GM12878 (cell line): ENCODE results near the gene TRAP1. TPM values are rescaled to one million over a fixed set of nuclear protein-coding genes. Genes with fewer than 3 reads are reported as not detected.

ENCODE experiments used
- ATAC-seq: fragments of 200-7000 bp; cut with Tn5 transposase; 3 replicates; pipeline ENCODE4 v1.9.1; 2020; ENCODE audit warnings: mild to moderate bottlenecking, moderate library complexity
- BruUV-seq: library from RNA; stranded (reverse); fragments of 400-500 nt; replicated peaks from 2 replicates; lab custom pipeline; 2021; lab: Mats Ljungman, UMichigan
- CTCF ChIA-PET: fragments of 300-600 bp; sonication (Branson Sonifier 250); formaldehyde crosslinking; extraction: SDS; loops from one replicate; lab custom pipeline; 2021; ENCODE audit warnings: inconsistent platforms; lab: Yijun Ruan, JAX
- POLR2A ChIA-PET: fragments of 350-600 bp; formaldehyde crosslinking; extraction: SDS; loops from one replicate; lab custom pipeline; 2021; ENCODE audit warnings: inconsistent platforms; lab: Charles Lee
- RAD21 ChIA-PET: fragments of 300-600 bp; sonication (Branson Sonifier 250); formaldehyde crosslinking; loops from one replicate; lab custom pipeline; 2023; ENCODE audit warnings: antibody characterized with exemption; ENCODE audit not compliant: unreplicated experiment; lab: Charles Lee
- SMC1A ChIA-PET: fragments of 300-600 bp; sonication (Branson Sonifier 250); formaldehyde crosslinking; loops from one replicate; lab custom pipeline; 2023; ENCODE audit not compliant: unreplicated experiment, uncharacterized antibody; lab: Charles Lee
- DNase-seq: peaks from one replicate; pipeline ENCODE4 v3.0.0-alpha.2; 2011; ENCODE audit warnings: low read depth, low spot score
- FAIRE-seq: peaks from 3 replicates; lab custom pipeline; 2011; peaks lifted over from hg19 to GRCh38; lab: Jason Lieb, UNC
- H2AFZ ChIP-seq: 2 replicates; pipeline ENCODE4 v1.6.0; 2011; ENCODE audit warnings: low read depth, low read length, control low read depth; ENCODE audit not compliant: control insufficient read depth
- H3K27ac ChIP-seq: 2 replicates; pipeline ENCODE4 v1.5.1; 2011; ENCODE audit warnings: control low read depth; ENCODE audit not compliant: control insufficient read depth, insufficient read depth
- H3K27me3 ChIP-seq, 2 experiments: replicated peaks in 1 of 2; 2 replicates each; pipeline versions ENCODE4 v1.6.0 to v1.6.1; 2011; ENCODE audit warnings: low read length in 1 of 2; ENCODE audit not compliant: control insufficient read depth in 2 of 2, insufficient read depth in 2 of 2
- H3K36me3 ChIP-seq, 2 experiments: 2 replicates each; pipeline ENCODE4 v1.5.1; 2011; ENCODE audit warnings: low read length in 1 of 2; ENCODE audit not compliant: control insufficient read depth in 2 of 2, insufficient read depth in 2 of 2
- H3K4me1 ChIP-seq: 2 replicates; pipeline ENCODE4 v1.6.1; 2011; ENCODE audit warnings: mild to moderate bottlenecking, low read length, moderate library complexity, mixed read lengths; ENCODE audit not compliant: control insufficient read depth, insufficient read depth
- H3K4me2 ChIP-seq: 2 replicates; pipeline ENCODE4 v1.6.0; 2011; ENCODE audit warnings: control low read depth; ENCODE audit not compliant: control insufficient read depth, insufficient read depth
- H3K4me3 ChIP-seq: fragments of 200-600 bp; sonication (generic); 2 replicates; pipeline ENCODE4 v1.5.1; 2016
- H3K79me2 ChIP-seq: 2 replicates; pipeline ENCODE4 v1.6.0; 2011; ENCODE audit warnings: low read length; ENCODE audit not compliant: control insufficient read depth, insufficient read depth
- H3K9ac ChIP-seq: 2 replicates; pipeline ENCODE4 v1.8.0; 2011; ENCODE audit warnings: low read length, control low read depth, mixed read lengths; ENCODE audit not compliant: control insufficient read depth, insufficient read depth
- H3K9me3 ChIP-seq: replicated peaks from 3 replicates; pipeline ENCODE4 v1.5.1; 2011; ENCODE audit warnings: mild to moderate bottlenecking, low read length; ENCODE audit not compliant: control insufficient read depth, insufficient read depth
- H4K20me1 ChIP-seq: 2 replicates; pipeline ENCODE4 v1.6.0; 2011; ENCODE audit not compliant: control insufficient read depth, insufficient read depth
- EED ChIP-seq: sonication (generic); IDR thresholded peaks from 2 replicates; pipeline ENCODE4 v1.6.1; 2016; ENCODE audit warnings: antibody characterized with exemption, low read depth
- EP300 ChIP-seq, 2 experiments: fragments of 150-350 bp in 1 of 2; IDR thresholded peaks; 2 replicates each; pipeline ENCODE4 v1.6.1; 2011 to 2012; ENCODE audit warnings: low read depth in 2 of 2, low read length in 2 of 2, borderline replicate concordance in 1 of 2, improper control_type of control experiment in 1 of 2, inconsistent platforms in 1 of 2; ENCODE audit not compliant: control insufficient read depth in 1 of 2
- FOXM1 ChIP-seq: IDR thresholded peaks from 2 replicates; pipeline ENCODE4 v1.6.1; 2012; ENCODE audit warnings: low read depth, mild to moderate bottlenecking, inconsistent platforms, low read length, moderate library complexity
- HCFC1 ChIP-seq: fragments of 150-350 bp; IDR thresholded peaks from 2 replicates; pipeline ENCODE4 v1.6.1; 2014; ENCODE audit warnings: low read length
- KAT2A ChIP-seq: conservative IDR thresholded peaks from 2 replicates; pipeline ENCODE4 v1.6.1; 2011; ENCODE audit warnings: low read depth, low read length; ENCODE audit not compliant: control insufficient read depth
- MEF2A ChIP-seq: IDR thresholded peaks from 2 replicates; pipeline ENCODE4 v1.6.1; 2011; ENCODE audit warnings: low read depth, mild to moderate bottlenecking, low read length, moderate library complexity; ENCODE audit not compliant: insufficient read depth
- PAX5 ChIP-seq: IDR thresholded peaks from 2 replicates; pipeline ENCODE4 v1.6.1; 2011; ENCODE audit warnings: low read depth, low read length, borderline replicate concordance
- PKNOX1 ChIP-seq: fragments of 450-650 bp; IDR thresholded peaks from 2 replicates; pipeline ENCODE4 v1.6.1; 2016; ENCODE audit warnings: mild to moderate bottlenecking
- SKIL ChIP-seq: fragments of 450-650 bp; IDR thresholded peaks from 2 replicates; pipeline ENCODE4 v1.6.1; 2017; ENCODE audit warnings: mild to moderate bottlenecking, low read depth, inconsistent platforms; ENCODE audit not compliant: poor library complexity, severe bottlenecking
- USF2 ChIP-seq: IDR thresholded peaks from 2 replicates; pipeline ENCODE4 v1.6.1; 2011; ENCODE audit warnings: low read depth, low read length, improper control_type of control experiment, borderline replicate concordance
- ZBED1 ChIP-seq: IDR thresholded peaks from 2 replicates; pipeline ENCODE4 v1.6.1; 2016; ENCODE audit warnings: borderline replicate concordance
- ZNF384 ChIP-seq: IDR thresholded peaks from 2 replicates; pipeline ENCODE4 v1.6.1; 2012; ENCODE audit warnings: low read depth, mild to moderate bottlenecking, low read length, improper control_type of control experiment, borderline replicate concordance
- WGBS: methylation state at CpG from one replicate; pipeline ENCODE4 v1.1.6; 2016; ENCODE audit warnings: low lambda C conversion rate; ENCODE audit not compliant: insufficient replicate concordance, insufficient coverage; ENCODE audit errors: missing lambda C conversion rate; 5-methylcytosine and 5-hydroxymethylcytosine counted together
- in situ Hi-C: fragments of 300-500 bp; cut with MboI; formaldehyde crosslinking; loops from 9 replicates; pipeline ENCODE4 v1.14.3; 2018; ENCODE audit warnings: mixed read lengths
- intact Hi-C: fragments of 100-400 bp; cut with micrococcal nuclease; formaldehyde crosslinking; loops from one replicate; pipeline ENCODE4 v1.14.2; 2022; ENCODE audit not compliant: unreplicated experiment
- polyA plus RNA-seq, 11 experiments: library from polyadenylated mRNA; depleted of rRNA in 4 of 11; unstranded in 6 of 11; stranded (reverse) in 5 of 11; fragments of >200 nt; fragmentation: Nextera tagmentation in 4 of 11; fragmentation: Illumina TruSeq in 1 of 11; extraction: Ambion mirVana in 4 of 11; extraction: Trizol in 1 of 11; gene quantifications; 1 replicate in 1 of 11; 2 replicates in 10 of 11; pipeline versions ENCODE4 v1.2.1 to v1.2.3, GENCODE V29; 2011 to 2016; ENCODE audit warnings: inconsistent platforms in 2 of 11, missing spikeins in 2 of 11, low read depth in 1 of 11
- total RNA-seq, 4 experiments: library from RNA; depleted of rRNA in 3 of 4; stranded (reverse); fragments of >200 nt in 3 of 4; fragmentation: Illumina TruSeq in 1 of 4; extraction: Trizol in 1 of 4; gene quantifications; 2 replicates each; pipeline versions ENCODE4 v1.2.1 to v1.2.3, GENCODE V29; 2013 to 2021

Gene TRAP1
- total and polyA plus RNA-seq, 10 of the 15 experiments (the other 5 are each of a cell fraction or from before 2014, with no cell fraction given): 16.3 to 442 (median 241) TPM

- TF ChIP-seq SKIL: no peak
- TF ChIP-seq ZBED1: no peak
- no peak for TF ChIP-seq EED
Measured at GRCh38 chr16:3738541-3738940, 21.2 kb upstream of the TRAP1 start (continued).

- Histone ChIP-seq H3K79me2 (no peaks in the 10 kb centered on the region), H3K4me2 (no peak overlapping the region), H3K4me1 (no peaks in the 10 kb centered on the region), H3K9ac (no peak overlapping the region), H4K20me1 (no peaks in the 10 kb centered on the region; the same call in 1 of the 2 replicates), H2AFZ (no peak overlapping the region), H3K4me3 (no peak overlapping the region), H3K36me3 (peaks cover 27 to 39% of the 10 kb centered on the region in 2 experiments), H3K27ac (no peak overlapping the region), H3K9me3 (no peaks in the 10 kb centered on the region), H3K27me3 (no peaks in the 10 kb centered on the region)
- intact Hi-C loops: no loop called here
- in situ Hi-C loops: no loop called here
- CTCF ChIA-PET: interaction anchor here (0.6 kb wide), 1 partner anchor 106 kb away, joined by 4 read pairs; no protein-coding TSS in a partner anchor
- no TSS peak for BruUV-seq
- POLR2A ChIA-PET: no interaction called here
- DNase-seq (no peak), FAIRE-seq (no peak), ATAC-seq (no peak)
- TF ChIP-seq HCFC1: no peak
- no peak for TF ChIP-seq ZNF384
- TF ChIP-seq MEF2A: no peak
- TF ChIP-seq KAT2A: no peak
- TF ChIP-seq PAX5: no peak
- TF ChIP-seq FOXM1: no peak
- no peak for TF ChIP-seq USF2
- no peak for TF ChIP-seq PKNOX1
- no peak for TF ChIP-seq EP300 (IDR thresholded peaks at IDR 0.05; ENCODE audit: borderline replicate concordance in 1 of 2, control insufficient read depth in 1 of 2, low read depth in 2 of 2, low read length in 2 of 2)
- RAD21 ChIA-PET: no interaction called here
- SMC1A ChIA-PET: interaction anchor here (1.8 kb wide), 1 partner anchor 11 kb away, joined by 3 read pairs; no protein-coding TSS in a partner anchor
- 100% methylated on average over 5 of the region's 5 CpGs for WGBS
Measured at GRCh38 chr16:3738128-3738527, 20.8 kb upstream of the TRAP1 start.
